ENCODE data around the gene TMC3. TPM values are rescaled to one million over a fixed set of nuclear protein-coding genes. Genes with fewer than 3 reads are reported as not detected.

Gene TMC3
- total and polyA plus RNA-seq, 9 of the 15 experiments (the other 6 are each of a cell fraction or from before 2014, with no cell fraction given): 0.01 to 0.14 TPM; not detected in 7

DNA sequence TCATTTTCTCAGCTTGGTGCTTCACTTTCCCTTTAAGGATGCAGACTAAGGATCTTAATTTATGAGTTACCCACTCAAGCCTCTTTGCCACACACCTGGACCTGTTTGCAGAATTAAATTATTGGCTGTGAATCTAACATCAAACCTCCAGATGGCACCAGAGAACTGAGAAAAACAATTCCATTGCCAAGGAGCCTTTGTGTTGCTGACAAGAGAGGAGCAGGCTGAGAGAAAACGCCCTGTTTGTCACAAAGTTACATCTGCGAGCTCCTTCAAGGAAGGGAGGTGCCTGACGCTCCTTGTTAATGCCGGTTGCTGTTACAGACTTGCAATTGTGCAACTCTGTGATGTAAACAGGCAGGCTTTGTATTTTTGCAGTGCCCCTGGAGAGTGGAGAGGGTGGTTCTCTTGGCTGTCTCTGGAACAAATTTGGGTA, 36.3 kb upstream of the TMC3 start (continued):
- TF ChIP-seq, protein P1, sequence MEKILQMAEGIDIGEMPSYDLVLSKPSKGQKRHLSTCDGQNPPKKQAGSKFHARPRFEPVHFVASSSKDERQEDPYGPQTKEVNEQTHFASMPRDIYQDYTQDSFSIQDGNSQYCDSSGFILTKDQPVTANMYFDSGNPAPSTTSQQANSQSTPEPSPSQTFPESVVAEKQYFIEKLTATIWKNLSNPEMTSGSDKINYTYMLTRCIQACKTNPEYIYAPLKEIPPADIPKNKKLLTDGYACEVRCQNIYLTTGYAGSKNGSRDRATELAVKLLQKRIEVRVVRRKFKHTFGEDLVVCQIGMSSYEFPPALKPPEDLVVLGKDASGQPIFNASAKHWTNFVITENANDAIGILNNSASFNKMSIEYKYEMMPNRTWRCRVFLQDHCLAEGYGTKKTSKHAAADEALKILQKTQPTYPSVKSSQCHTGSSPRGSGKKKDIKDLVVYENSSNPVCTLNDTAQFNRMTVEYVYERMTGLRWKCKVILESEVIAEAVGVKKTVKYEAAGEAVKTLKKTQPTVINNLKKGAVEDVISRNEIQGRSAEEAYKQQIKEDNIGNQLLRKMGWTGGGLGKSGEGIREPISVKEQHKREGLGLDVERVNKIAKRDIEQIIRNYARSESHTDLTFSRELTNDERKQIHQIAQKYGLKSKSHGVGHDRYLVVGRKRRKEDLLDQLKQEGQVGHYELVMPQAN (IDR thresholded peaks at IDR 0.05; ENCODE audit: borderline replicate concordance): no peak
- TF ChIP-seq SMAD1 (IDR thresholded peaks at IDR 0.05; ENCODE audit: low read depth, low read length, partially characterized antibody) (no peak), RAD21 (CRISPR knock-in tag; conservative IDR thresholded peaks at IDR 0.05 in 1 of 2, IDR thresholded peaks at IDR 0.05 in 1 of 2) (peak; percentile 69 to 76), ZNF695 (CRISPR knock-in tag; IDR thresholded peaks at IDR 0.05) (no peak), STAG1 (CRISPR knock-in tag; IDR thresholded peaks at IDR 0.05; ENCODE audit: borderline replicate concordance) (peak; percentile 46; the same call in 1 of the 2 replicates), NCOR1 (IDR thresholded peaks at IDR 0.05) (no peak), CEBPG (CRISPR knock-in tag; IDR thresholded peaks at IDR 0.05) (no peak), CEBPG (tag; conservative IDR thresholded peaks at IDR 0.05 in 1 of 2, IDR thresholded peaks at IDR 0.05 in 1 of 2) (peak in 1 of 2 experiments; percentile 34; a peak in 1 of 4 replicates), CSDE1 (IDR thresholded peaks at IDR 0.05) (no peak), ZKSCAN3 (CRISPR knock-in tag; IDR thresholded peaks at IDR 0.05) (no peak)
- TF ChIP-seq, protein P2, sequence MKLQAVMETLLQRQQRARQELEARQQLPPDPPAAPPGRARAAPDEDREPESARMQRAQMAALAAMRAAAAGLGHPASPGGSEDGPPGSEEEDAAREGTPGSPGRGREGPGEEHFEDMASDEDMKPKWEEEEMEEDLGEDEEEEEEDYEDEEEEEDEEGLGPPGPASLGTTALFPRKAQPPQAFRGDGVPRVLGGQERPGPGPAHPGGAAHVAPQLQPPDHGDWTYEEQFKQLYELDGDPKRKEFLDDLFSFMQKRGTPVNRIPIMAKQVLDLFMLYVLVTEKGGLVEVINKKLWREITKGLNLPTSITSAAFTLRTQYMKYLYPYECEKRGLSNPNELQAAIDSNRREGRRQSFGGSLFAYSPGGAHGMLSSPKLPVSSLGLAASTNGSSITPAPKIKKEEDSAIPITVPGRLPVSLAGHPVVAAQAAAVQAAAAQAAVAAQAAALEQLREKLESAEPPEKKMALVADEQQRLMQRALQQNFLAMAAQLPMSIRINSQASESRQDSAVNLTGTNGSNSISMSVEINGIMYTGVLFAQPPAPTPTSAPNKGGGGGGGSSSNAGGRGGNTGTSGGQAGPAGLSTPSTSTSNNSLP (IDR thresholded peaks at IDR 0.05; ENCODE audit: borderline replicate concordance, low read depth, low read length): peak; percentile 81; the same call in 1 of the 2 replicates
- TF ChIP-seq, protein P3, sequence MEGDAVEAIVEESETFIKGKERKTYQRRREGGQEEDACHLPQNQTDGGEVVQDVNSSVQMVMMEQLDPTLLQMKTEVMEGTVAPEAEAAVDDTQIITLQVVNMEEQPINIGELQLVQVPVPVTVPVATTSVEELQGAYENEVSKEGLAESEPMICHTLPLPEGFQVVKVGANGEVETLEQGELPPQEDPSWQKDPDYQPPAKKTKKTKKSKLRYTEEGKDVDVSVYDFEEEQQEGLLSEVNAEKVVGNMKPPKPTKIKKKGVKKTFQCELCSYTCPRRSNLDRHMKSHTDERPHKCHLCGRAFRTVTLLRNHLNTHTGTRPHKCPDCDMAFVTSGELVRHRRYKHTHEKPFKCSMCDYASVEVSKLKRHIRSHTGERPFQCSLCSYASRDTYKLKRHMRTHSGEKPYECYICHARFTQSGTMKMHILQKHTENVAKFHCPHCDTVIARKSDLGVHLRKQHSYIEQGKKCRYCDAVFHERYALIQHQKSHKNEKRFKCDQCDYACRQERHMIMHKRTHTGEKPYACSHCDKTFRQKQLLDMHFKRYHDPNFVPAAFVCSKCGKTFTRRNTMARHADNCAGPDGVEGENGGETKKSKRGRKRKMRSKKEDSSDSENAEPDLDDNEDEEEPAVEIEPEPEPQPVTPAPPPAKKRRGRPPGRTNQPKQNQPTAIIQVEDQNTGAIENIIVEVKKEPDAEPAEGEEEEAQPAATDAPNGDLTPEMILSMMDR (IDR thresholded peaks at IDR 0.05 in 2 of 3, conservative IDR thresholded peaks at IDR 0.05 in 1 of 3; ENCODE audit: insufficient read depth in 2 of 3, low read depth in 1 of 3, low read length in 3 of 3): peak; percentile 47 to 64 (median 51); a peak in 5 of 6 replicates
